ENCODE data around the gene CNIH1.

CNIH1 gene

GRCh38 chr14:54440873-54441868 is at the start of gene CNIH1:
TSS of gene CNIH1 (minus strand) at chr14:54441374. CDS start at chr14:54441327, 47 bp downstream.
- peak; percentile 78 for DNase-seq (ENCODE audit: low read depth, low spot score)

GRCh38 chr14:54490445-54491175 is 49.4 kb upstream of the CNIH1 start:
- no peak for DNase-seq (ENCODE audit: low read depth, low spot score)

GRCh38 chr14:54489731-54490444 is 48.7 kb upstream of the CNIH1 start:
- no peak for DNase-seq (ENCODE audit: low read depth, low spot score)

- DNase-seq (ENCODE audit: low read depth, low spot score), result no peak
Measured at GRCh38 chr14:54489318-54489683, 48.1 kb upstream of the CNIH1 start.

GRCh38 chr14:54488646-54489317 is 47.6 kb upstream of the CNIH1 start, which contains the start of gene GMFB:
TSS of gene GMFB (minus strand) at chr14:54488980. CDS start at chr14:54488927, 53 bp downstream.
- peak; percentile 74 for DNase-seq (ENCODE audit: low read depth, low spot score)

- DNase-seq (ENCODE audit: low read depth, low spot score), result no peak
Measured at GRCh38 chr14:54488318-54488645, 47.1 kb upstream of the CNIH1 start.

GRCh38 chr14:54487771-54488170 is 46.6 kb upstream of the CNIH1 start:
- no peak for DNase-seq (ENCODE audit: low read depth, low spot score)

- no peak for DNase-seq (ENCODE audit: low read depth, low spot score)
Measured at GRCh38 chr14:54486685-54487084, 45.5 kb upstream of the CNIH1 start.

- no peak for DNase-seq (ENCODE audit: low read depth, low spot score)
Measured at GRCh38 chr14:54483846-54484245, 42.7 kb upstream of the CNIH1 start.

GRCh38 chr14:54483073-54483745 is 42.0 kb upstream of the CNIH1 start:
- no peak for DNase-seq (ENCODE audit: low read depth, low spot score)

GRCh38 chr14:54481695-54482094 is 40.5 kb upstream of the CNIH1 start:
- DNase-seq (ENCODE audit: low read depth, low spot score), result no peak

- DNase-seq (ENCODE audit: low read depth, low spot score), result no peak
Measured at GRCh38 chr14:54480830-54481562, 39.8 kb upstream of the CNIH1 start.

GRCh38 chr14:54478636-54479215 is 37.6 kb upstream of the CNIH1 start:
- no peak for DNase-seq (ENCODE audit: low read depth, low spot score)

GRCh38 chr14:54475911-54476310 is 34.7 kb upstream of the CNIH1 start:
- no peak for DNase-seq (ENCODE audit: low read depth, low spot score)

- no peak for DNase-seq (ENCODE audit: low read depth, low spot score)
Measured at GRCh38 chr14:54475187-54475899, 34.2 kb upstream of the CNIH1 start.

- no peak for DNase-seq (ENCODE audit: low read depth, low spot score)
Measured at GRCh38 chr14:54474232-54474793, 33.1 kb upstream of the CNIH1 start.

- no peak for DNase-seq (ENCODE audit: low read depth, low spot score)
Measured at GRCh38 chr14:54472315-54472714, 31.1 kb upstream of the CNIH1 start.

- DNase-seq (ENCODE audit: low read depth, low spot score), result no peak
Measured at GRCh38 chr14:54471641-54472040, 30.5 kb upstream of the CNIH1 start.

- DNase-seq (ENCODE audit: low read depth, low spot score), result no peak
Measured at GRCh38 chr14:54470701-54471100, 29.5 kb upstream of the CNIH1 start.

All from activated naive CD8-positive, alpha-beta T cell treated with anti-CD3 and anti-CD28 coated beads, Interleukin-2, amount 50 U/mL, for 16 hours (primary cell).